ENCODE measurements around the gene FHOD1. TPM values are rescaled to one million over a fixed set of nuclear protein-coding genes. Genes with fewer than 3 reads are reported as not detected.

FHOD1 gene
- total RNA-seq, 1 experiment from 2014 or later, result 37.4 TPM

GRCh38 chr16:67226804-67227566 lies 20.3 kb downstream of the FHOD1 start, which contains the start of gene TMEM208:
TSS of gene TMEM208 (plus strand) at chr16:67227130. CDS start at chr16:67227219, 89 bp downstream.
- peak; percentile 100 for DNase-seq
- Histone ChIP-seq H3K4me3 (ENCODE audit: insufficient read depth, low read depth, low read length) (peak within 1 kb of the TSS; percentile 87), H3K36me3 (replicated peaks; ENCODE audit: control insufficient read depth, insufficient read depth, low read length) (peaks cover 28% of the 10 kb centered on the region), H3K27me3 (ENCODE audit: control insufficient read depth, insufficient read depth, low read length) (no peaks in the 10 kb centered on the region)

- Histone ChIP-seq H3K27me3 (ENCODE audit: control insufficient read depth, insufficient read depth, low read length) (no peaks in the 10 kb centered on the region), H3K4me3 (ENCODE audit: insufficient read depth, low read depth, low read length) (peak overlapping the region; percentile 87), H3K36me3 (replicated peaks; ENCODE audit: control insufficient read depth, insufficient read depth, low read length) (peaks cover 24% of the 10 kb centered on the region)
- DNase-seq, result no peak
Measured at GRCh38 chr16:67226295-67226803, 20.9 kb downstream of the FHOD1 start.

GRCh38 chr16:67223992-67224391 lies 23.3 kb downstream of the FHOD1 start:
- no peaks in the 10 kb centered on the region for H3K27me3 ChIP-seq (ENCODE audit: control insufficient read depth, insufficient read depth, low read length)
- H3K36me3 ChIP-seq (replicated peaks; ENCODE audit: control insufficient read depth, insufficient read depth, low read length), result peaks cover 6% of the 10 kb centered on the region
- no peak for DNase-seq
- no peak overlapping the region for H3K4me3 ChIP-seq (ENCODE audit: insufficient read depth, low read depth, low read length)

GRCh38 chr16:67216612-67217490 lies 30.4 kb downstream of the FHOD1 start:
- no peaks in the 10 kb centered on the region for H3K36me3 ChIP-seq (replicated peaks; ENCODE audit: control insufficient read depth, insufficient read depth, low read length)
- no peaks in the 10 kb centered on the region; the same call in 1 of the 2 replicates for H3K27me3 ChIP-seq (ENCODE audit: control insufficient read depth, insufficient read depth, low read length)
- no peak overlapping the region for H3K4me3 ChIP-seq (ENCODE audit: insufficient read depth, low read depth, low read length)
- DNase-seq, result no peak

- Histone ChIP-seq H3K4me3 (ENCODE audit: insufficient read depth, low read depth, low read length) (no peak overlapping the region), H3K27me3 (ENCODE audit: control insufficient read depth, insufficient read depth, low read length) (no peaks in the 10 kb centered on the region; the same call in 1 of the 2 replicates), H3K36me3 (replicated peaks; ENCODE audit: control insufficient read depth, insufficient read depth, low read length) (no peaks in the 10 kb centered on the region)
- peak; percentile 74 for DNase-seq
Measured at GRCh38 chr16:67215706-67216105, 31.6 kb downstream of the FHOD1 start.

- Histone ChIP-seq H3K27me3 (ENCODE audit: control insufficient read depth, insufficient read depth, low read length) (no peaks in the 10 kb centered on the region; the same call in 1 of the 2 replicates), H3K4me3 (ENCODE audit: insufficient read depth, low read depth, low read length) (no peak overlapping the region), H3K36me3 (replicated peaks; ENCODE audit: control insufficient read depth, insufficient read depth, low read length) (no peaks in the 10 kb centered on the region)
- DNase-seq, result no peak
Measured at GRCh38 chr16:67213197-67214019, 33.9 kb downstream of the FHOD1 start.

GRCh38 chr16:67212766-67213165 lies 34.5 kb downstream of the FHOD1 start:
- Histone ChIP-seq H3K36me3 (replicated peaks; ENCODE audit: control insufficient read depth, insufficient read depth, low read length) (no peaks in the 10 kb centered on the region), H3K4me3 (ENCODE audit: insufficient read depth, low read depth, low read length) (no peak overlapping the region), H3K27me3 (ENCODE audit: control insufficient read depth, insufficient read depth, low read length) (no peaks in the 10 kb centered on the region; the same call in 1 of the 2 replicates)
- DNase-seq, result no peak

GRCh38 chr16:67211674-67212073 lies 35.6 kb downstream of the FHOD1 start:
- no peaks in the 10 kb centered on the region; the same call in 1 of the 2 replicates for H3K27me3 ChIP-seq (ENCODE audit: control insufficient read depth, insufficient read depth, low read length)
- no peaks in the 10 kb centered on the region for H3K36me3 ChIP-seq (replicated peaks; ENCODE audit: control insufficient read depth, insufficient read depth, low read length)
- H3K4me3 ChIP-seq (ENCODE audit: insufficient read depth, low read depth, low read length), result no peak overlapping the region
- no peak for DNase-seq

GRCh38 chr16:67210069-67210937 lies 37.0 kb downstream of the FHOD1 start:
- Histone ChIP-seq H3K4me3 (ENCODE audit: insufficient read depth, low read depth, low read length) (no peak overlapping the region), H3K27me3 (ENCODE audit: control insufficient read depth, insufficient read depth, low read length) (no peaks in the 10 kb centered on the region; the same call in 1 of the 2 replicates), H3K36me3 (replicated peaks; ENCODE audit: control insufficient read depth, insufficient read depth, low read length) (no peaks in the 10 kb centered on the region)
- DNase-seq, result peak; percentile 73

- Histone ChIP-seq H3K36me3 (replicated peaks; ENCODE audit: control insufficient read depth, insufficient read depth, low read length) (no peaks in the 10 kb centered on the region), H3K27me3 (ENCODE audit: control insufficient read depth, insufficient read depth, low read length) (no peaks in the 10 kb centered on the region; the same call in 1 of the 2 replicates), H3K4me3 (ENCODE audit: insufficient read depth, low read depth, low read length) (no peak overlapping the region)
- no peak for DNase-seq
Measured at GRCh38 chr16:67209565-67209964, 37.7 kb downstream of the FHOD1 start.

- no peaks in the 10 kb centered on the region; the same call in 1 of the 2 replicates for H3K36me3 ChIP-seq (replicated peaks; ENCODE audit: control insufficient read depth, insufficient read depth, low read length)
- H3K4me3 ChIP-seq (ENCODE audit: insufficient read depth, low read depth, low read length), result no peak overlapping the region
- no peaks in the 10 kb centered on the region; the same call in 1 of the 2 replicates for H3K27me3 ChIP-seq (ENCODE audit: control insufficient read depth, insufficient read depth, low read length)
- no peak for DNase-seq
Measured at GRCh38 chr16:67208154-67208896, 39.0 kb downstream of the FHOD1 start.

- Histone ChIP-seq H3K27me3 (ENCODE audit: control insufficient read depth, insufficient read depth, low read length) (no peaks in the 10 kb centered on the region; the same call in 1 of the 2 replicates), H3K36me3 (replicated peaks; ENCODE audit: control insufficient read depth, insufficient read depth, low read length) (no peaks in the 10 kb centered on the region; the same call in 1 of the 2 replicates)
- DNase-seq, result peak; percentile 74
Measured at GRCh38 chr16:67207249-67208091, 39.8 kb downstream of the FHOD1 start.

More at GRCh38 chr16:67207249-67208091, 39.8 kb downstream of the FHOD1 start:
- no peak overlapping the region for H3K4me3 ChIP-seq (ENCODE audit: insufficient read depth, low read depth, low read length)
